C4-2B (cell line): ENCODE data around the gene SLC45A2.

ENCODE experiments used
- CTCF ChIP-seq: fragments of 450-650 bp; conservative IDR thresholded peaks from 2 replicates; pipeline ENCODE4 v1.5.1; 2017; ENCODE audit warnings: mild to moderate bottlenecking
- ZFX ChIP-seq: fragments of 450-650 bp; IDR thresholded peaks from 2 replicates; pipeline ENCODE4 v1.6.1; 2017

GRCh38 chr5:34008802-34009201 is 24.3 kb upstream of the SLC45A2 start:
- no peak for TF ChIP-seq CTCF
- no peak for TF ChIP-seq ZFX
